ENCODE measurements around the gene RNF13.
"Not testable (repeated sequence)": the region's sequence is repeated elsewhere in the genome, so short reads cannot be mapped to it uniquely, and the experiment has no call there.

The RNF13 gene

DNA sequence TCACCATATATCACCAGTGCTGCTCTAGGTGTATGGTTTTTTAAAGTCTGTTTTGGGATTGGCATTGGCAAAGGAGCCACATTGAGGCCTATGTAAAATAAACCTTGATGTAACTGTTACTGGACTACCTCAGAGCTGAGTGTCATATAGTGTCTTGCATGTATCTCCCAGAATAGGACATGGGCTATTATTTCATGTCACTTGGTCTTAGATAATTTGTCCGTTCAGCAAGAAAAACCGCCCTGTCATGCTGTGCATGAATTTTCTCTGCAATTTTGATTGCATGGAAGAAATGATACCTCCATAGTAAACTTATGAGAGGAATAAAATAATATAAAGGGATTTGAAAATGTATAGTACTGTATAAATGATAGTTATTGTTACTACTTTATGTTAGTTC lies 59.6 kb downstream of the RNF13 start:
- H3K9me3 Mint-ChIP-seq, result peaks cover 13% of the 10 kb centered on the region
- H3K27ac Mint-ChIP-seq, result no peak overlapping the region
- H3K36me3 Mint-ChIP-seq (ENCODE audit: low read depth), result peaks cover 74% of the 10 kb centered on the region
- no peaks in the 10 kb centered on the region for H3K27me3 Mint-ChIP-seq
- peaks cover 34% of the 10 kb centered on the region for H3K4me1 Mint-ChIP-seq (ENCODE audit: low read depth)
- intact Hi-C loops (cut with micrococcal nuclease), result no loop called here
- no peak overlapping the region for H3K4me3 Mint-ChIP-seq

DNA sequence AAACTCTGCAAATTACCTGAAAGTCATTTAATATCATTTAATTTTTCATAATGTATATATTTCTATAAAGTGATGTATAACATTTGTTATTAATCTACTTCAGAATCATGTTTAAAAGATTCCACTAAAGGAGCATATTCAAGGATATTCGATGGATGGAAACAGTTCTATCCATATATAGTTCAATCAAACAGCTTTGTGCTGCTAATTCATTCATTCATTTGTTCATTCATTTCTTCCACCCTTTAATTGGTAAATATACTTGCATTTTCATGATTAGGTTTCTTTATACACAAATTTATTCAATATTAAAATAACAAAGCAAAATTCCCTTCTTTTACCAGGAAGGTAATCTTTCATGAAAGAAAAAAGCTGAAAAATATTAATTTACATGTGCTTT lies 64.7 kb downstream of the RNF13 start:
- no peaks in the 10 kb centered on the region for H3K9me3 Mint-ChIP-seq
- H3K4me1 Mint-ChIP-seq (ENCODE audit: low read depth), result peaks cover 17% of the 10 kb centered on the region
- peaks cover 35% of the 10 kb centered on the region for H3K36me3 Mint-ChIP-seq (ENCODE audit: low read depth)
- no peaks in the 10 kb centered on the region for H3K27me3 Mint-ChIP-seq
- intact Hi-C loops (cut with micrococcal nuclease), result no loop called here
- H3K27ac Mint-ChIP-seq, result no peak overlapping the region
- H3K4me3 Mint-ChIP-seq, result no peak overlapping the region

DNA sequence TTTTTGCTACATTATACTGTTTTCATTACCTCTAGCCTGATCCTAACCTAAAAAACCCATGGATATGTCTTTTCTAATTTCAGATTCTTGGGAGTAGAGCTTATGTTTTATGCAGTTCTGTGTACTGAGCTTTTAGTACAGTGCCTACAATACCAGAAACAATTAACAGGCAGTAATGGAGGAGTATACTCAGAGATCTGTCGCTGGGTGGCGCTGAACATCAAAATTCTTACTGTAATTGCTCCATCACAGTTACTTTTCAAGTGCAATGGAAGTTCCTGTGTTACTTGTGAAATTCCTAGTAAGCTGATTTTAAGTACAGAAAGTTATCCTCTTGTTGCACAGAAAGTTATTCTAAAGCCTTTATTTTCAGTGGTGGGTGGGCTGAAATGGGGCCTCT lies 66.9 kb downstream of the RNF13 start:
- H3K27ac Mint-ChIP-seq, result no peak overlapping the region
- no peaks in the 10 kb centered on the region for H3K27me3 Mint-ChIP-seq
- no peak overlapping the region for H3K4me3 Mint-ChIP-seq
- peaks cover 41% of the 10 kb centered on the region for H3K36me3 Mint-ChIP-seq (ENCODE audit: low read depth)
- H3K4me1 Mint-ChIP-seq (ENCODE audit: low read depth), result peaks cover 28% of the 10 kb centered on the region
- intact Hi-C loops (cut with micrococcal nuclease), result loop anchor here (10.0 kb wide), 1 partner anchor 55 kb away; no protein-coding TSS in a partner anchor
- H3K9me3 Mint-ChIP-seq, result no peaks in the 10 kb centered on the region

DNA sequence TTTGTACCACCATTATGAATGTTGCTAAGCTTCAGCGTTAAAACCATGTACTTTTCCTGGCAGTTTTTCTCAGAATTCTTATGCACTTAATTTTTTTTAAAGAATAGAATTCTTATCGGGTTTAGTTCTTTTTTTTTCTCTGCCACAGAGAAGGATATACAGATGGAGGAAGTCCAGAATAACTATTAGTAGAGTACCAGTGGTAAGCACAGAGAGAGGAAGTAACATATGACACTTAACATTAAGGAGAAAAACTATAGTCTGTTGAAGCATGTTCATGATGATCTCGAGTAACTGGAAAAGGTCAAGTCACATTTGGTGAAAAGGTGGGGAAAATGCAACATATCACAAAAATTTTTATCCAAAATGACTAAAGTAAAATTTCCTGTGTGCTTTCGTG lies 68.9 kb downstream of the RNF13 start:
- Mint-ChIP-seq H3K27ac (peak overlapping the region; percentile 30), H3K36me3 (ENCODE audit: low read depth) (peaks cover 50% of the 10 kb centered on the region)

DNA sequence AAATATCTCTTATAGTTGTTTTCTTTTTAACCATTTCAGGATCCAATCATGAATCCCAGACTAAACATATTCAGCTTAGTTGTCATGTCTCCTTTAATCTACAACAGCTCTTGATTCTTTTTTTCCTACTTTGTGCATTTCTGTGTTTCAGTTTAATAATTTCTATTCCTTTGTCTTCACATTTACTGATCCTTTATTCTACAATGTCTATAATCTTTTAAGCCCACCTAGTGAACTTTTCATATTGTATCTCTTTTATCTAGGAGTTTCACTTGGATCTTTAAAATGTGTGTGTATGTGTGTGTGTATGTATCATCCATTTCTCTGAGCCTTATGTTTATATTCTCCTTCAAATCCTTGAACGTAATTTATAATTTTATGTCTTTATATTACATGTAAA lies 70.1 kb downstream of the RNF13 start:
- Mint-ChIP-seq H3K4me1 (ENCODE audit: low read depth) (peaks cover 44% of the 10 kb centered on the region), H3K36me3 (ENCODE audit: low read depth) (peaks cover 53% of the 10 kb centered on the region), H3K9me3 (no peaks in the 10 kb centered on the region), H3K4me3 (no peak overlapping the region), H3K27me3 (no peaks in the 10 kb centered on the region), H3K27ac (no peak overlapping the region)
- intact Hi-C loops (cut with micrococcal nuclease), result loop anchor here (10.0 kb wide), 1 partner anchor 58 kb away; no protein-coding TSS in a partner anchor

More for the DNA sequence above, 68.9 kb downstream of the RNF13 start:
- H3K4me3 Mint-ChIP-seq, result no peak overlapping the region
- peaks cover 44% of the 10 kb centered on the region for H3K4me1 Mint-ChIP-seq (ENCODE audit: low read depth)
- intact Hi-C loops (cut with micrococcal nuclease), result loop anchor here (10.0 kb wide), 1 partner anchor 57 kb away; no protein-coding TSS in a partner anchor
- no peaks in the 10 kb centered on the region for H3K9me3 Mint-ChIP-seq
- H3K27me3 Mint-ChIP-seq, result no peaks in the 10 kb centered on the region

DNA sequence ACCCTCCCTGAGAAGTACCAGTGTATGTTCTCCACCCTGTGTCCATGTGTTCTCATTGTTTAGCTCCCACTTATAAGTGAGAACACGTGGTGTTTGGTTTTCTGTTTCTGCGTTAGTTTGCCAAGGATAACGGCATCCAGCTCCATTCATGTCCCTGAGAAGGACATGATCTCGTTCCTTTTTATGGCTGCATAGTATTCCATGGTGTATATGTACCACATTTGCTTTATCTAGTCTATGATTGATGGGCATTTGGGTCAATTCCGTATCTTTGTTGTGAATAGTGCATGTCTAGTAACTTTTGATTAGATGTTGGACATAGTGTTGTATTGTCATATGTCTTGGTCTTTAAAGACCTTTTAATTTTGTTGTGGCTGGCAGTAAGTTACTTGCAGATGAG lies 70.8 kb downstream of the RNF13 start:
- H3K27me3 Mint-ChIP-seq, H3K4me3 Mint-ChIP-seq, H3K9me3 Mint-ChIP-seq, H3K27ac Mint-ChIP-seq: not testable (repeated sequence)
- Mint-ChIP-seq H3K4me1 (ENCODE audit: low read depth) (peaks cover 44% of the 10 kb centered on the region), H3K36me3 (ENCODE audit: low read depth) (peaks cover 54% of the 10 kb centered on the region)
- intact Hi-C loops (cut with micrococcal nuclease), result loop anchor here (10.0 kb wide), 1 partner anchor 59 kb away; no protein-coding TSS in a partner anchor

DNA sequence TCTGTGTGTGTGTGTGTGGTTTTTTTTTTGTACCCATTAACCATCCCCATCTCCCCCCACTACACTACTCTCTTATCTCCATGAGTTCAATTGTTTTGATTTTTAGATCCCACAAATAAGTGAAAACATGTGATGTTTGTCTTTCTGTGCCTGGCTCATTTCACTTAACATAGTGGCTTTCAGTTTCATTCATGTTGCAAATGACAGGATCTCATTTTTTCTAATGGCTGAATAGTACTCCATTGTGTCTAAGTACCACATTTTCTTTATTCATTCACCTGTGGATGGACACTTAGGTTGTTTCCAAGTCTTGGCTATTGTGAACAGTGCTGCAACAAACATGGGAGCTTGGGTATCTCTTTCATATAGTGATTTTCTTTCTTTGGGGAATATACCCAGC lies 71.8 kb downstream of the RNF13 start:
- H3K4me3 Mint-ChIP-seq, H3K27me3 Mint-ChIP-seq, H3K9me3 Mint-ChIP-seq, H3K27ac Mint-ChIP-seq: not testable (repeated sequence)
- intact Hi-C loops (cut with micrococcal nuclease), result loop anchor here (10.0 kb wide), 1 partner anchor 60 kb away; no protein-coding TSS in a partner anchor
- Mint-ChIP-seq H3K4me1 (ENCODE audit: low read depth) (peaks cover 44% of the 10 kb centered on the region), H3K36me3 (ENCODE audit: low read depth) (peaks cover 63% of the 10 kb centered on the region)

DNA sequence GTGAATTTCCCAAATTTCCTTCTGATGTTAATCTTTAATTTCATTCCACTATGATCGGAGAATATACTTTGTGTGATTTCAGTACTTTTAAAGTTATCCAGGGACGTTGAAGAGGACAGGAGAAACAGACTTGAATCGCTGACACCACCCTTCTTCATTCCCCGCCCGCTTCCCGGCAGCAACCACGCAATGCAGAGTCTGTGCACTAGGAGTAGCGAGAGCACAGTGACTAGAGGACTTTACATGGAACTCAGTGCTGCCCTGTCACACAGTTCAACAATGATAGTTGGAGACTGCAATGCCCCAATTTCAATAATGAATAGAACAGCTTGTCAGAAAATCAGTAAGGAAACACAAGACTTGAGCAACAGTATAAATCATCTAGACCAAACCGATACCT lies 73.9 kb downstream of the RNF13 start:
- no peaks in the 10 kb centered on the region for H3K9me3 Mint-ChIP-seq
- no peak overlapping the region for H3K27ac Mint-ChIP-seq
- peaks cover 35% of the 10 kb centered on the region for H3K4me1 Mint-ChIP-seq (ENCODE audit: low read depth)
- no peaks in the 10 kb centered on the region for H3K27me3 Mint-ChIP-seq
- no peak overlapping the region for H3K4me3 Mint-ChIP-seq
- peaks cover 75% of the 10 kb centered on the region for H3K36me3 Mint-ChIP-seq (ENCODE audit: low read depth)
- intact Hi-C loops (cut with micrococcal nuclease), result loop anchor here (10.0 kb wide), 1 partner anchor 62 kb away; no protein-coding TSS in a partner anchor

DNA sequence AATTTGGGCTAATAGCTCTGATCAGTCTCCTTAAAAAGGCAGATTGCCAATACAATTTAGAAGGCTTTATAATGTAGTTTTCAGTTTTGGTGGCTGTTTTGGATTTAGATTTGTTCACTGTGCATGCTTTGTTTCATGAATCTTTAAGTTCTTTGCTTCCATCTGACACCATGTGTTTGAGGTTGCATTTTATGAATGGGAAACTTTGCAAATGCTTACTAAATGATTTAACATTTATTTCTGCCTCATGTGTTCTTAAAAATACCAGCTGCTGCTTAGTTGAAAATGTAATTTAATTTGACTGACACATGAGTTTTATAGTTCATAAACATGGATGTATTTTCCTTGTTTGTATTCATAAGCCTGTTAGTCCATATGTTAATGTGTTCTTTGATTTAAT lies 78.6 kb downstream of the RNF13 start:
- Mint-ChIP-seq H3K4me3 (no peak overlapping the region), H3K4me1 (ENCODE audit: low read depth) (no peaks in the 10 kb centered on the region), H3K27ac (no peak overlapping the region), H3K36me3 (ENCODE audit: low read depth) (peaks cover 53% of the 10 kb centered on the region), H3K9me3 (no peaks in the 10 kb centered on the region), H3K27me3 (no peaks in the 10 kb centered on the region)
- intact Hi-C loops (cut with micrococcal nuclease), result no loop called here

DNA sequence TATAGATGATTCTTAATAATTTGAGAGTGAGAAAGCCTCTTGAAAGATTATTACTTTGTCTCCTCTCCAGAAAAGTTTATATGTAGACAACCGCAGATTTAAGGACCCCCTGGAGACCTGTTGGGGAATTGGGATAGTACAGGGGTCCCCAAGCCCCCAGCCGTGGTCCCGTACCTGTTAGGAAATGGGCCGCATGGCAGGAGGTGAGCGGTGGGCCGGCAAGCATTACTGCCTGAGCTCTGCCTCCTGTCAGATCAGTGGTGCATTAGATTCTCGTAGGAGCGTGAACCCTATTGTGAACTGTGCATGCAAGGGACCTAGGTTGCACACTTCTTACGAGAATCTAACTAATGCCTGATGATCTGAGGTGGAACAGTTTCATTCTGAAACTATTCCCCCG lies 79.4 kb downstream of the RNF13 start:
- Mint-ChIP-seq H3K36me3 (ENCODE audit: low read depth) (peaks cover 53% of the 10 kb centered on the region), H3K27ac (no peak overlapping the region), H3K4me1 (ENCODE audit: low read depth) (no peaks in the 10 kb centered on the region), H3K9me3 (no peaks in the 10 kb centered on the region), H3K27me3 (no peaks in the 10 kb centered on the region), H3K4me3 (no peak overlapping the region)
- intact Hi-C loops (cut with micrococcal nuclease), result no loop called here

DNA sequence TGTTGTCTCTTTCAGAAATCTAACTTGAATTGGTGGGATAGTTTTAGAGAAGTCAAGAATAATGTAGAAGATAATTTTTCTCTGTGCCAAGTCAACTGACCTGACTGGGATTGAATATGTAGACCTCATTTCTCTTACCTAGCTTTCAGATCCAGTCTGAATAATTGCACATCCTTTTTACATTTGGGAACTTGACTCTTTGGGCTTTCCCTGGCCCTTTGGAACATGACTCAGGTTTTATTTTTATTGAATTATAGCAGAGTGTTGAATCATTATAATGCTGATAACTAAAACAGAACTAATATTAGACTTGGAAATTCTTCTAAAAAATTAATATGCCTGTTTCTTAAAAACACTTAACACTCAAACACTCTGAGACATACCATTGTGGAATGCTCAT lies 81.2 kb downstream of the RNF13 start:
- no peaks in the 10 kb centered on the region for H3K9me3 Mint-ChIP-seq
- no peak overlapping the region for H3K4me3 Mint-ChIP-seq
- intact Hi-C loops (cut with micrococcal nuclease), result no loop called here
- peaks cover 57% of the 10 kb centered on the region for H3K36me3 Mint-ChIP-seq (ENCODE audit: low read depth)
- no peak overlapping the region for H3K27ac Mint-ChIP-seq
- H3K4me1 Mint-ChIP-seq (ENCODE audit: low read depth), result no peaks in the 10 kb centered on the region
- no peaks in the 10 kb centered on the region for H3K27me3 Mint-ChIP-seq

DNA sequence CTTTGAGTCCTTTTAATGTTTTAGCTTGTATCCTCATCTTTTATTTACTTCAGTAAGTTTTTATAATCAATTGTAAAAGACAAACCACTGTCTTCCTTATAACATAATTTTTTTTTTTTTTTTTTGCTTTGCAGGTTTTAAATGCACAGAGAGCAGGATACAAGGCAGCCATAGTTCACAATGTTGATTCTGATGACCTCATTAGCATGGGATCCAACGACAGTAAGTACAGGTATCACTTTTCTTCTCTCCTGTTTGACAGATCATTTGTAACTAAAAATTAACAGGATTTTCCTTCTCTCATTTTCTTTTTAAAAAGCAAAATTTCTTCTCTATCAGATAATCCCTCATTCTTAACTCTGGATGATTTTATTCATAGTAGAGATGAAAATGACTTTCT lies 82.3 kb downstream of the RNF13 start:
- H3K36me3 Mint-ChIP-seq (ENCODE audit: low read depth), result peaks cover 53% of the 10 kb centered on the region
- H3K27me3 Mint-ChIP-seq, result no peaks in the 10 kb centered on the region
- no peak overlapping the region for H3K4me3 Mint-ChIP-seq
- H3K9me3 Mint-ChIP-seq, result no peaks in the 10 kb centered on the region
- no peaks in the 10 kb centered on the region for H3K4me1 Mint-ChIP-seq (ENCODE audit: low read depth)
- no peak overlapping the region for H3K27ac Mint-ChIP-seq
- intact Hi-C loops (cut with micrococcal nuclease), result no loop called here

DNA sequence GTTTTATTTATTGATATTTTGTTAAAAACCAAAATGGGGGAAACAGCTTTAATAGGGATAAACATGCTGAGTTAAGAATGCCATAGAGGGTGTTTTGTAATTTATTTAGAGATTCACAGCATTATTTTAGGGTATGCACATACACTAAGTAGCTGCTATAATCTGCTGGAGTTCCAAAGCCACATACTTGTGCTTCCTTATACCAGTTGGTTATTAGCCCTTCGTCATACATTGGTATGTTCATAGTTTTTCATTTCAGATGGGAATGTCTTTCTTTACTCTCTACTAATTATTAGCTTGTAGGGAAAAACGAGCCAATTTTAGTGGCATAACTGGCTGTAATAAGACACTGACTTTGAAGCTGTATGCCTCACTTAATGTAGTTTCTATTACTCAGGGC lies 82.8 kb downstream of the RNF13 start:
- intact Hi-C loops (cut with micrococcal nuclease), result no loop called here
- H3K27me3 Mint-ChIP-seq, result no peaks in the 10 kb centered on the region
- H3K4me1 Mint-ChIP-seq (ENCODE audit: low read depth), result no peaks in the 10 kb centered on the region
- peaks cover 52% of the 10 kb centered on the region for H3K36me3 Mint-ChIP-seq (ENCODE audit: low read depth)
- H3K9me3 Mint-ChIP-seq, result no peaks in the 10 kb centered on the region
- H3K27ac Mint-ChIP-seq, result no peak overlapping the region
- H3K4me3 Mint-ChIP-seq, result no peak overlapping the region

DNA sequence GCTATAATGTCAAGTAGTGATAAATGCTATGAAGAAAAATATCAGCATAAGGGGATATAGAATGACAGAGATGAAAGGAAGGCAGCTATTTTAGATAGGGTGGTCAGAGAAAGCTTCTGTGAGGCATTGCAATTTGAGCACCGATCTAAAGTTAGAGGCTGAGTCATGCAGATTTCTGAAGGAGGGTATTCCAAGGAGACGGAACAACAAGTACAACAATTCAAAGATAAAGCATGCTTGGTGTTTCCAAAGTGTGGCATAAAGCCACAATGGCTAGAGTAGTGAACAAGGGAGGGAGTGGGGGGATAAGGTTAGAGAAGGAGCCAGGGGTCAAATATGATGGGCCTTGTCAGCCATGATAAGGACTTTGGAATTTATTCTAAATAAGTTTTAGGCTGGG lies 85.8 kb downstream of the RNF13 start:
- intact Hi-C loops (cut with micrococcal nuclease), result no loop called here
- no peak overlapping the region for H3K4me3 Mint-ChIP-seq
- no peak overlapping the region for H3K27ac Mint-ChIP-seq
- no peaks in the 10 kb centered on the region for H3K9me3 Mint-ChIP-seq
- peaks cover 71% of the 10 kb centered on the region for H3K36me3 Mint-ChIP-seq (ENCODE audit: low read depth)
- H3K27me3 Mint-ChIP-seq, result no peaks in the 10 kb centered on the region
- no peaks in the 10 kb centered on the region for H3K4me1 Mint-ChIP-seq (ENCODE audit: low read depth)

DNA sequence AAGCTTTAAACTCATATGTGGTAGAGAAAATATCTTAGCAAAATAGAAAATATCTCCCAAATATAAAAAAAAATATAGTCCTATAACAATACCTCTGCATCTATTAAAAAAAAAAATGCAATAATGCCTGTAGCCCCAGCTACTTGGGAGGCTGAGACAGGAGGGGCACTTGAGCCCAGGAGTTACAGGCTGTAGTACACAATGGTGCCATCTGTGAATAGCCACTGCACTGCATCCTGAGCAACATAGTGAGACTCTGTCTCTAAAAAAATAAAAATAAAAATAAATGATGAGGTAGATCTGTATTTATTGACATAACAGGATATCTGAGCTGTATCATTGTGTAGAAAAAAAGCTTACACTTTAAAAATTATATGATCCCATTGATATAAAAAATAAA lies 87.3 kb downstream of the RNF13 start:
- Mint-ChIP-seq H3K9me3 (no peaks in the 10 kb centered on the region), H3K4me3 (no peak overlapping the region), H3K27ac (no peak overlapping the region), H3K27me3 (no peaks in the 10 kb centered on the region), H3K36me3 (ENCODE audit: low read depth) (peaks cover 82% of the 10 kb centered on the region), H3K4me1 (ENCODE audit: low read depth) (no peaks in the 10 kb centered on the region)
- intact Hi-C loops (cut with micrococcal nuclease), result no loop called here

Measured in dendritic cell treated with granulocyte-macrophage colony-stimulating factor and Interleukin-4, amounts not matched to agents 40 ng/mL and 50 ng/mL, for 4 days (primary cell).